NB4 (cell line): ENCODE results near the gene BTF3.

Experiments used
- DNase-seq: peaks from one replicate; pipeline ENCODE4 v3.0.0; 2010; ENCODE audit warnings: low read depth
- H3K4me3 ChIP-seq: one replicate; pipeline ENCODE4 v1.5.1; 2011; ENCODE audit warnings: mild to moderate bottlenecking, low read depth, low read length, moderate library complexity
- CTCF ChIP-seq: IDR thresholded peaks from one replicate; pipeline ENCODE4 v1.5.1; 2012; ENCODE audit warnings: low read depth, low read length
- MYC ChIP-seq: IDR thresholded peaks from 2 replicates; pipeline ENCODE4 v1.6.1; 2011; ENCODE audit warnings: low read depth, low read length
- POLR2A ChIP-seq: IDR thresholded peaks from 2 replicates; pipeline ENCODE4 v1.6.1; 2011; ENCODE audit warnings: mild to moderate bottlenecking; ENCODE audit not compliant: insufficient read length; ENCODE audit errors: extremely low read depth
- TF ChIP-seq, protein P1 (sequence below): IDR thresholded peaks from 2 replicates; pipeline ENCODE4 v1.6.1; 2011; ENCODE audit warnings: low read depth, low read length

The BTF3 gene

DNA sequence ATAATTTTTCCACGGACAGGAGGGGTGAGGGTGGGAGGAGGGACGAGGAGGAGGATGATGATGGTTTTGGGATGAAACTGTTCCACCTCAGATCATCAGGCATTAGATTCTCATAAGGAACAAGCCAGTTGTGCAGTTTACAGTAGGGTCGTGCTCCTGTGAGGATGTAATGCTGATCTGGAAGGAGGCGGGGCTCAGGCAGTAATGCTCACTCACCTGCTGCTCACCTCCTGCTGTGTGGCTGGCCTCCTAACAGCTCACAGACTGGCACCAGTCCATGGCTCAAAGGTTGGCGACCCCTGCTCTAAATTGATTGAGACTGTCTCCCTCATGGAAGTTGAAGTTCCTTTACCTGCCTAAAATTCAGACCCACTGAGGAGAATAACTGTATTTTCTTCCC is 34.0 kb downstream of the BTF3 start:
- no peak for DNase-seq
- TF ChIP-seq MYC (no peak), CTCF (no peak), POLR2A (no peak)
- TF ChIP-seq, protein P1, sequence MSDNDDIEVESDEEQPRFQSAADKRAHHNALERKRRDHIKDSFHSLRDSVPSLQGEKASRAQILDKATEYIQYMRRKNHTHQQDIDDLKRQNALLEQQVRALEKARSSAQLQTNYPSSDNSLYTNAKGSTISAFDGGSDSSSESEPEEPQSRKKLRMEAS, result no peak
- no peak overlapping the region for H3K4me3 ChIP-seq

- DNase-seq, result no peak
- no peak overlapping the region for H3K4me3 ChIP-seq
- TF ChIP-seq, protein P1, result no peak
- TF ChIP-seq MYC, result no peak
- TF ChIP-seq CTCF, result no peak
- no peak for TF ChIP-seq POLR2A
Measured at GRCh38 chr5:73534011-73534644, 35.9 kb downstream of the BTF3 start.

DNA sequence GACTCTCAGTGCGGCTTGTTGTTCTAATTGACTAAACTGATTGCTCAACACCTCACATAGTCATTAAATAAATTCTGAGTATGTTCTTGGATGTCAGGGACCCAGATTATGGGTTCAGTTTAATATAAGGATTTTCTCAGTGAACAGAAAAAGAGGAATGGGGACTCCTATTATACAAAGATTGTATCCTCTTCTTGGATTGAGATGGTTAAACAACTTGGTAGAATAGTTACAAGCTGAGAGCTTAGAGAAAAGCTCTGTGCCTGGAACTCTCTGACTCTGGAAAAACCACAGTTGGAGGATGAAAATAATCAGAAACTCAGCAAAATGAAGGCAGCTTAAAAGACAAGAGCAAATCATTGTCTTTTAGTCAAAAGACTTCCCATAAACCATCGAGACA is 36.7 kb downstream of the BTF3 start:
- H3K4me3 ChIP-seq, result no peak overlapping the region
- no peak for TF ChIP-seq MYC
- no peak for DNase-seq

DNA sequence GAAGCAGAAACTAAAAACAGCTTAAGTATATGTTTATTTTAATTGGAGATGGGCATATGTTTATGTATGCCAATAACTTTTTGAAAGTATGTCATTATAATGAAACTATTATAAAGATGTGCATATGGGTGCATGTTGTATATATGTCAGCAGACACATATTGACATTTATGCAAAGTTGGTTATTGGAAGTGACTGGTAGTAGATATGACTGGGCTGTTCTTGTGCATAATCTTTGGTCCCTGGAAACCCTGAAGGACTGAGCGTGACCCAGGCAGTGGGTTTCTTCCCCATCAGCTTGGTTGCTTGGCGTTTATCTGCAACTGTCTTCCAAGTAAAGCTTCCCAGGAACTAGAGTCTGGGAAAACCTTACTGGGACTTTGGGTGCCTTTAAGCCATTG is 41.5 kb downstream of the BTF3 start:
- DNase-seq, result no peak
- TF ChIP-seq CTCF, result no peak
- H3K4me3 ChIP-seq, result no peak overlapping the region

GRCh38 chr5:73540192-73540591 is 42.0 kb downstream of the BTF3 start:
- no peak overlapping the region for H3K4me3 ChIP-seq
- TF ChIP-seq, protein P1, result no peak
- TF ChIP-seq CTCF (no peak), MYC (no peak), POLR2A (no peak)
- DNase-seq, result no peak

GRCh38 chr5:73542020-73542419 is 43.8 kb downstream of the BTF3 start:
- no peak overlapping the region for H3K4me3 ChIP-seq
- DNase-seq, result no peak
- TF ChIP-seq, protein P1, result no peak
- TF ChIP-seq MYC (no peak), POLR2A (no peak), CTCF (no peak)
